ENCODE results near the gene HECTD4. TPM values are rescaled to one million over a fixed set of nuclear protein-coding genes. Genes with fewer than 3 reads are reported as not detected.

Gene HECTD4
- total and polyA plus RNA-seq, 4 donors, result 4.3 to 80.1 (median 25.5) TPM

DNA sequence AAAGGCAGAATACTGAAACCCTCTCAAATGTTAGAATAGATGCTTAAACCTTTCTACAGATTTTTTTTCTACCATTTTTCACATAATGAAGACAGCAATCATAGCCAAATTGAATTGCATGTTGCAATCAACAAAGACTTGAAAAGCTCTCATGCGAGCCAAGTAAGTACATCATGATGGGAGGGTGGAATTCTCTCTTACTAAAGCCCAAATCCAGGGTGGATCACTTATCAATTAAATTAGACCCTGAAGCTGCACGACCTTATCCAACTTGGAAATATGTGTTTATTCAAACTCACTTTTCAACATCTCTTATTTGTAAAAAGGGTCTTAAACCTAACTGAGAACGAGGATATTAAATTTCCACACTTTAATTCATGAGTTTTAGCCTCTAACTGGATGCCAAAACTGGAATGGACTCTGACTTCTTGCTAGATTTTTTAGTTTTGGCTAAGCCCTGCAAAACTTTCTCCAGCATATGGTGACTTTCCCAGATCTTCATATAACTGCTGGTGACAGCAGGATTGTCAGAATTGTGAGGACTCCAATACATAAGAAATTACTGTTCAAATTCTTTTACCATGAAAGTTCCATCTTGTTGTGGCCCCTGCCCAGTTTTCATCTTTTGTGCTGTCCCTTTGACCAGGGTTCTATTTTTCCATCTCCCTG, 53.6 kb downstream of the HECTD4 start:
- DNase-seq (ENCODE audit: low spot score), result no peak
- WGBS, result 34% methylated on average over 3 of the region's 3 CpGs
- H3K27me3 ChIP-seq (ENCODE audit: control insufficient read depth in 4 of 4, insufficient read depth in 4 of 4, low read length in 3 of 4), result no peaks in the 10 kb centered on the region
- peak; percentile 16 to 20 for TF ChIP-seq HNF4A (conservative IDR thresholded peaks at IDR 0.05)
- no peak for TF ChIP-seq TAF1 (conservative IDR thresholded peaks at IDR 0.05)
- H3K27ac ChIP-seq (ENCODE audit: low read depth in 1 of 2, low read length in 2 of 2), result no peak overlapping the region
- no peaks in the 10 kb centered on the region for H3K9me3 ChIP-seq (ENCODE audit: control insufficient read depth in 4 of 4, low read length in 3 of 4)
- peaks cover 4 to 12% (median 10%) of the 10 kb centered on the region in 4 donors for H3K4me1 ChIP-seq (ENCODE audit: control insufficient read depth in 4 of 4, insufficient read depth in 4 of 4, low read length in 3 of 4)
- H3K4me3 ChIP-seq (ENCODE audit: low read depth in 1 of 3, low read length in 3 of 3), result no peak overlapping the region
- no peak overlapping the region for H3K9ac ChIP-seq (ENCODE audit: low read depth in 1 of 2, low read length in 2 of 2)
- H3K36me3 ChIP-seq (ENCODE audit: control insufficient read depth in 4 of 4, insufficient read depth in 3 of 4, low read depth in 1 of 4, low read length in 3 of 4), result no peaks in the 10 kb centered on the region

DNA sequence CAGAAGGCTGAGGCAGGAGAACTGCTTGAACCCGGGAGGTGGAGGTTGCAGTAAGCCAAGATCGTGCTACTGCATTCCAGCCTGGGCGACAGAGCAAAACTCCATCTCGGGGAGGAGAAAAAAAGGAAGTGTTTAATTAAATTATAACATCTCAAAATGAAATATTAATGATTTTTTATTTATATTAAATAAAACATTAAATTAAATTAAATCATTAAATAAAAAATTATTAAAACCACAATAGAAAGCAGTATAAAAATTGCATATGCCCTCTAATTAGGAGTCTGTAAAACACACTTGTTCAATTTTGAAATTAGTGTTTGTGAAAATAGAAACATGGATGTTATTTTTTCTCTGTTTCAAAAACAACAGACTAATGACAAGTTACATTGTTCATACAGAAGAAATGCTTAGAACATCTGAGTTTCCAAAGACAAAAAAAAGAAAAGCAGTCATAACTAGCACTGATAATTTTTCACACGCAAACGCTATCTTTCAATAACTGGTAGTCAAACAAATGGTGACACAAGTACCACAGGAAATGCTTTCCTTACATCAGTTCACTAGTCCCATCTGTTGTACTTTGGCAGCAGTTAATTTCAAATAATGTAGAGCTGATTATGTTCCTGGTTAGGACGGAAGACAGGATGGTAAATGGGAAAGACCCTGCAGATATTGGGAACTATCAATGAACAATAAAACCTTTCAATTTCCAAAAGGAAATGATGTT, 54.9 kb downstream of the HECTD4 start:
- WGBS, result 82% methylated on average over 7 of the region's 7 CpGs
- Histone ChIP-seq H3K36me3 (ENCODE audit: control insufficient read depth in 4 of 4, insufficient read depth in 3 of 4, low read depth in 1 of 4, low read length in 3 of 4) (no peaks in the 10 kb centered on the region), H3K27me3 (ENCODE audit: control insufficient read depth in 4 of 4, insufficient read depth in 4 of 4, low read length in 3 of 4) (no peaks in the 10 kb centered on the region), H3K9me3 (ENCODE audit: control insufficient read depth in 4 of 4, low read length in 3 of 4) (no peaks in the 10 kb centered on the region), H3K9ac (ENCODE audit: low read depth in 1 of 2, low read length in 2 of 2) (no peak overlapping the region), H3K4me1 (ENCODE audit: control insufficient read depth in 4 of 4, insufficient read depth in 4 of 4, low read length in 3 of 4) (peaks cover 5 to 12% (median 10%) of the 10 kb centered on the region in 4 donors), H3K27ac (ENCODE audit: low read depth in 1 of 2, low read length in 2 of 2) (no peak overlapping the region), H3K4me3 (ENCODE audit: low read depth in 1 of 3, low read length in 3 of 3) (no peak overlapping the region)
- no peak for DNase-seq (ENCODE audit: low spot score)
- TF ChIP-seq MAX (IDR thresholded peaks at IDR 0.05) (no peak), HNF4G (IDR thresholded peaks at IDR 0.05) (no peak), NR2F2 (IDR thresholded peaks at IDR 0.05) (no peak), RXRA (IDR thresholded peaks at IDR 0.05) (no peak), JUND (IDR thresholded peaks at IDR 0.05) (no peak), HNF4A (conservative IDR thresholded peaks at IDR 0.05) (no peak), EGR1 (IDR thresholded peaks at IDR 0.05; ENCODE audit: low read depth in 2 of 2) (no peak), SP1 (IDR thresholded peaks at IDR 0.05) (no peak), REST (IDR thresholded peaks at IDR 0.05) (no peak), YY1 (IDR thresholded peaks at IDR 0.05) (no peak), RAD21 (IDR thresholded peaks at IDR 0.05) (no peak), FOXA1 (IDR thresholded peaks at IDR 0.05) (no peak), TAF1 (conservative IDR thresholded peaks at IDR 0.05) (no peak), ZBTB33 (IDR thresholded peaks at IDR 0.05) (no peak), GABPA (IDR thresholded peaks at IDR 0.05 in 1 of 2, conservative IDR thresholded peaks at IDR 0.05 in 1 of 2) (no peak), CTCF (IDR thresholded peaks at IDR 0.05; ENCODE audit: low read depth, low read length, missing input control) (no peak), FOXA2 (IDR thresholded peaks at IDR 0.05) (no peak)
- TF ChIP-seq, protein P1, sequence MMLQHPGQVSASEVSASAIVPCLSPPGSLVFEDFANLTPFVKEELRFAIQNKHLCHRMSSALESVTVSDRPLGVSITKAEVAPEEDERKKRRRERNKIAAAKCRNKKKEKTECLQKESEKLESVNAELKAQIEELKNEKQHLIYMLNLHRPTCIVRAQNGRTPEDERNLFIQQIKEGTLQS (IDR thresholded peaks at IDR 0.05), result no peak

All from liver (tissue), 9 donors.